HepG2 (cell line): ENCODE data around the gene SRP68. TPM values are rescaled to one million over a fixed set of nuclear protein-coding genes. Genes with fewer than 3 reads are reported as not detected.

Experiments used
- CEBPG ChIP-seq: IDR thresholded peaks from 2 replicates; pipeline ENCODE4 v1.6.1; 2016
- DR1 ChIP-seq: sonication (generic); formaldehyde crosslinking; IDR thresholded peaks from 2 replicates; pipeline ENCODE4 v1.8.0; 2021; ENCODE audit warnings: mild to moderate bottlenecking, missing genetic modification reagents, inconsistent platforms
- GPN1 ChIP-seq: sonication (generic); formaldehyde crosslinking; IDR thresholded peaks from 2 replicates; pipeline ENCODE4 v1.5.1; 2020; ENCODE audit warnings: missing genetic modification reagents, borderline replicate concordance
- HIVEP1 ChIP-seq: sonication (generic); formaldehyde crosslinking; IDR thresholded peaks from 2 replicates; pipeline ENCODE4 v1.4.0; 2020; ENCODE audit warnings: mild to moderate bottlenecking, missing genetic modification reagents
- HNRNPL ChIP-seq: fragments of 200-400 bp; formaldehyde crosslinking; IDR thresholded peaks from 2 replicates; pipeline ENCODE4 v1.6.1; 2017; ENCODE audit warnings: mild to moderate bottlenecking, low read depth, low read length
- HOXA5 ChIP-seq: sonication (generic); formaldehyde crosslinking; IDR thresholded peaks from 2 replicates; pipeline ENCODE4 v1.4.0; 2020; ENCODE audit warnings: missing genetic modification reagents
- JARID2 ChIP-seq: sonication (generic); formaldehyde crosslinking; IDR thresholded peaks from 2 replicates; pipeline ENCODE4 v1.8.1; 2023; ENCODE audit warnings: missing genetic modification reagents, inconsistent platforms; ENCODE audit not compliant: insufficient replicate concordance
- KLF13 ChIP-seq: sonication (generic); formaldehyde crosslinking; IDR thresholded peaks from 2 replicates; pipeline ENCODE4 v1.4.0; 2020; ENCODE audit warnings: mild to moderate bottlenecking, missing genetic modification reagents
- PAX8 ChIP-seq: sonication (generic); formaldehyde crosslinking; IDR thresholded peaks from 2 replicates; pipeline ENCODE4 v1.8.0; 2022; ENCODE audit warnings: mild to moderate bottlenecking, missing genetic modification reagents, borderline replicate concordance
- ZNF138 ChIP-seq: sonication (generic); formaldehyde crosslinking; IDR thresholded peaks from 2 replicates; pipeline ENCODE4 v1.5.0; 2020; ENCODE audit warnings: mild to moderate bottlenecking, low read depth, missing genetic modification reagents
- ZNF264 ChIP-seq: sonication (generic); formaldehyde crosslinking; IDR thresholded peaks from 2 replicates; pipeline ENCODE4 v1.4.0; 2020; ENCODE audit warnings: missing genetic modification reagents
- ZNF3 ChIP-seq: IDR thresholded peaks from 2 replicates; pipeline ENCODE4 v1.7.0; 2017; ENCODE audit warnings: inconsistent platforms
- ZNF572 ChIP-seq: sonication (generic); formaldehyde crosslinking; IDR thresholded peaks from 2 replicates; pipeline ENCODE4 v1.5.1; 2020; ENCODE audit warnings: mild to moderate bottlenecking, missing genetic modification reagents
- ZNF782 ChIP-seq: sonication (generic); formaldehyde crosslinking; IDR thresholded peaks from 2 replicates; pipeline ENCODE4 v1.4.0; 2020; ENCODE audit warnings: missing genetic modification reagents, mild to moderate bottlenecking, borderline replicate concordance
- ZNF816 ChIP-seq: sonication (generic); formaldehyde crosslinking; IDR thresholded peaks from 2 replicates; pipeline ENCODE4 v1.8.0; 2022; ENCODE audit warnings: missing genetic modification reagents, mild to moderate bottlenecking, borderline replicate concordance
- polyA plus RNA-seq, 8 experiments: library from polyadenylated mRNA; depleted of rRNA in 3 of 8; stranded (reverse) in 7 of 8; unstranded in 1 of 8; fragments of >200 nt; fragmentation: Illumina TruSeq in 4 of 8; extraction: Trizol in 4 of 8; gene quantifications; 2 replicates each; pipeline versions ENCODE4 v1.2.1 to v1.2.3, GENCODE V29; 2011 to 2016; ENCODE audit warnings: low read depth in 4 of 8, missing spikeins in 1 of 8, mixed read lengths in 1 of 8; ENCODE audit not compliant: insufficient read depth in 1 of 8
- total RNA-seq, 5 experiments: library from RNA; depleted of rRNA; stranded (reverse); fragments of >200 nt; fragmentation: Illumina TruSeq; extraction: Trizol; gene quantifications; 2 replicates each; pipeline ENCODE4 v1.2.3, GENCODE V29; 2016; ENCODE audit warnings: low read depth in 1 of 5
- TF ChIP-seq, protein P1 (sequence below): sonication (generic); formaldehyde crosslinking; conservative IDR thresholded peaks from 2 replicates; pipeline ENCODE4 v1.8.0; 2022; ENCODE audit warnings: low read depth, missing genetic modification reagents
- TF ChIP-seq, protein P2 (sequence below): sonication (generic); formaldehyde crosslinking; IDR thresholded peaks from 2 replicates; pipeline ENCODE4 v1.9.0; 2021; ENCODE audit warnings: mild to moderate bottlenecking, missing genetic modification reagents
- TF ChIP-seq, protein P3 (sequence below): IDR thresholded peaks from 2 replicates; pipeline ENCODE4 v1.6.1; 2018; ENCODE audit warnings: missing genetic modification reagents, mild to moderate bottlenecking, missing compliant biosample characterization
- TF ChIP-seq, protein P4 (sequence below): sonication (generic); formaldehyde crosslinking; IDR thresholded peaks from 2 replicates; pipeline ENCODE4 v1.4.0; 2020; ENCODE audit warnings: missing genetic modification reagents; ENCODE audit errors: not compliant biosample characterization

The SRP68 gene
- total and polyA plus RNA-seq, 2 of the 13 experiments (the other 11 are each of a cell fraction or from before 2014, with no cell fraction given), result 39.8 to 74.3 TPM

DNA sequence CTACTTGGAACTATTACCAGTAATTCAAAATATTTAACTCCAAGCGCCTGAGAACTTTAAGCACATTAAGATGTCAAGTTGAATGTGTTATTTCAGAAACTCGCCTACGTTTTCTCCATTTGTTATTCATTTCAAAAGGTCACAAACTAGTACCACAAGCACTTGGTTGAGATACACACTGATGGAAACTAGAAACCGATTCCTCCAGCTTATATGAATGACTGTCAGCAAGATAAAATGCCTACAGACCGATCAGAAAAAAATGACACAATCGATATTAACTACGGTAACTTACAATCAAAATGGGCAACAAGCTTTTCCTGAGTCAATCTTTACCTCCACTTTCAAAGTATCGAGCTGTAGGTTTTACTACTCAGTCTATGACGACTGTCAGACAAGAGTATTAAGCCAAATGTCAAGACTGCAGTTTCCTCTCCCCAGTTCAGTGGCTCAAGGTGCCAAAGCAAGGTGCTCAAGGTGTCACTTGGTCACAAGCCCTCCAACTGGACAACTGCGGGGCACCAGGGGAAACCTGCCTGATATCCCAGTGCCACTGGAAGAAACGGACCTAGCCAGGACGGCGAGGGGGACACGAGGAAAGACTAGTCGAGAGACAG, 678 bp downstream of the SRP68 start (continued):
- TF ChIP-seq HIVEP1 (CRISPR knock-in tag), result no peak
- TF ChIP-seq HNRNPL, result no peak
- 0 out of 2 replicates have a peak, but pooled peaks have one; percentile 3 for TF ChIP-seq CEBPG (CRISPR knock-in tag)
- TF ChIP-seq, protein P1, sequence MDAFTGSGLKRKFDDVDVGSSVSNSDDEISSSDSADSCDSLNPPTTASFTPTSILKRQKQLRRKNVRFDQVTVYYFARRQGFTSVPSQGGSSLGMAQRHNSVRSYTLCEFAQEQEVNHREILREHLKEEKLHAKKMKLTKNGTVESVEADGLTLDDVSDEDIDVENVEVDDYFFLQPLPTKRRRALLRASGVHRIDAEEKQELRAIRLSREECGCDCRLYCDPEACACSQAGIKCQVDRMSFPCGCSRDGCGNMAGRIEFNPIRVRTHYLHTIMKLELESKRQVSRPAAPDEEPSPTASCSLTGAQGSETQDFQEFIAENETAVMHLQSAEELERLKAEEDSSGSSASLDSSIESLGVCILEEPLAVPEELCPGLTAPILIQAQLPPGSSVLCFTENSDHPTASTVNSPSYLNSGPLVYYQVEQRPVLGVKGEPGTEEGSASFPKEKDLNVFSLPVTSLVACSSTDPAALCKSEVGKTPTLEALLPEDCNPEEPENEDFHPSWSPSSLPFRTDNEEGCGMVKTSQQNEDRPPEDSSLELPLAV (CRISPR knock-in tag), result 0 out of 2 replicates have a peak, but pooled peaks have one; percentile 9
- TF ChIP-seq ZNF264 (CRISPR knock-in tag), result 0 out of 2 replicates have a peak, but pooled peaks have one; percentile 37
- TF ChIP-seq ZNF138 (CRISPR knock-in tag), result peak; percentile 50; the same call in 1 of the 2 replicates
- TF ChIP-seq GPN1, result no peak
- TF ChIP-seq ZNF572 (CRISPR knock-in tag), result no peak
- TF ChIP-seq ZNF816 (CRISPR knock-in tag), result 0 out of 2 replicates have a peak, but pooled peaks have one; percentile 89
- TF ChIP-seq ZNF3 (CRISPR knock-in tag), result no peak
- no peak for TF ChIP-seq KLF13
- TF ChIP-seq JARID2 (CRISPR knock-in tag), result no peak
- no peak for TF ChIP-seq HOXA5
- TF ChIP-seq, protein P2, sequence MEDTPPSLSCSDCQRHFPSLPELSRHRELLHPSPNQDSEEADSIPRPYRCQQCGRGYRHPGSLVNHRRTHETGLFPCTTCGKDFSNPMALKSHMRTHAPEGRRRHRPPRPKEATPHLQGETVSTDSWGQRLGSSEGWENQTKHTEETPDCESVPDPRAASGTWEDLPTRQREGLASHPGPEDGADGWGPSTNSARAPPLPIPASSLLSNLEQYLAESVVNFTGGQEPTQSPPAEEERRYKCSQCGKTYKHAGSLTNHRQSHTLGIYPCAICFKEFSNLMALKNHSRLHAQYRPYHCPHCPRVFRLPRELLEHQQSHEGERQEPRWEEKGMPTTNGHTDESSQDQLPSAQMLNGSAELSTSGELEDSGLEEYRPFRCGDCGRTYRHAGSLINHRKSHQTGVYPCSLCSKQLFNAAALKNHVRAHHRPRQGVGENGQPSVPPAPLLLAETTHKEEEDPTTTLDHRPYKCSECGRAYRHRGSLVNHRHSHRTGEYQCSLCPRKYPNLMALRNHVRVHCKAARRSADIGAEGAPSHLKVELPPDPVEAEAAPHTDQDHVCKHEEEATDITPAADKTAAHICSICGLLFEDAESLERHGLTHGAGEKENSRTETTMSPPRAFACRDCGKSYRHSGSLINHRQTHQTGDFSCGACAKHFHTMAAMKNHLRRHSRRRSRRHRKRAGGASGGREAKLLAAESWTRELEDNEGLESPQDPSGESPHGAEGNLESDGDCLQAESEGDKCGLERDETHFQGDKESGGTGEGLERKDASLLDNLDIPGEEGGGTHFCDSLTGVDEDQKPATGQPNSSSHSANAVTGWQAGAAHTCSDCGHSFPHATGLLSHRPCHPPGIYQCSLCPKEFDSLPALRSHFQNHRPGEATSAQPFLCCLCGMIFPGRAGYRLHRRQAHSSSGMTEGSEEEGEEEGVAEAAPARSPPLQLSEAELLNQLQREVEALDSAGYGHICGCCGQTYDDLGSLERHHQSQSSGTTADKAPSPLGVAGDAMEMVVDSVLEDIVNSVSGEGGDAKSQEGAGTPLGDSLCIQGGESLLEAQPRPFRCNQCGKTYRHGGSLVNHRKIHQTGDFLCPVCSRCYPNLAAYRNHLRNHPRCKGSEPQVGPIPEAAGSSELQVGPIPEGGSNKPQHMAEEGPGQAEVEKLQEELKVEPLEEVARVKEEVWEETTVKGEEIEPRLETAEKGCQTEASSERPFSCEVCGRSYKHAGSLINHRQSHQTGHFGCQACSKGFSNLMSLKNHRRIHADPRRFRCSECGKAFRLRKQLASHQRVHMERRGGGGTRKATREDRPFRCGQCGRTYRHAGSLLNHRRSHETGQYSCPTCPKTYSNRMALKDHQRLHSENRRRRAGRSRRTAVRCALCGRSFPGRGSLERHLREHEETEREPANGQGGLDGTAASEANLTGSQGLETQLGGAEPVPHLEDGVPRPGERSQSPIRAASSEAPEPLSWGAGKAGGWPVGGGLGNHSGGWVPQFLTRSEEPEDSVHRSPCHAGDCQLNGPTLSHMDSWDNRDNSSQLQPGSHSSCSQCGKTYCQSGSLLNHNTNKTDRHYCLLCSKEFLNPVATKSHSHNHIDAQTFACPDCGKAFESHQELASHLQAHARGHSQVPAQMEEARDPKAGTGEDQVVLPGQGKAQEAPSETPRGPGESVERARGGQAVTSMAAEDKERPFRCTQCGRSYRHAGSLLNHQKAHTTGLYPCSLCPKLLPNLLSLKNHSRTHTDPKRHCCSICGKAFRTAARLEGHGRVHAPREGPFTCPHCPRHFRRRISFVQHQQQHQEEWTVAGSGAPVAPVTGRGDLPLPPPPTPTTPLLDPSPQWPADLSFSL (CRISPR knock-in tag), result no peak
- TF ChIP-seq, protein P3, sequence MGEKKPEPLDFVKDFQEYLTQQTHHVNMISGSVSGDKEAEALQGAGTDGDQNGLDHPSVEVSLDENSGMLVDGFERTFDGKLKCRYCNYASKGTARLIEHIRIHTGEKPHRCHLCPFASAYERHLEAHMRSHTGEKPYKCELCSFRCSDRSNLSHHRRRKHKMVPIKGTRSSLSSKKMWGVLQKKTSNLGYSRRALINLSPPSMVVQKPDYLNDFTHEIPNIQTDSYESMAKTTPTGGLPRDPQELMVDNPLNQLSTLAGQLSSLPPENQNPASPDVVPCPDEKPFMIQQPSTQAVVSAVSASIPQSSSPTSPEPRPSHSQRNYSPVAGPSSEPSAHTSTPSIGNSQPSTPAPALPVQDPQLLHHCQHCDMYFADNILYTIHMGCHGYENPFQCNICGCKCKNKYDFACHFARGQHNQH (CRISPR knock-in tag), result no peak
- TF ChIP-seq, protein P4, sequence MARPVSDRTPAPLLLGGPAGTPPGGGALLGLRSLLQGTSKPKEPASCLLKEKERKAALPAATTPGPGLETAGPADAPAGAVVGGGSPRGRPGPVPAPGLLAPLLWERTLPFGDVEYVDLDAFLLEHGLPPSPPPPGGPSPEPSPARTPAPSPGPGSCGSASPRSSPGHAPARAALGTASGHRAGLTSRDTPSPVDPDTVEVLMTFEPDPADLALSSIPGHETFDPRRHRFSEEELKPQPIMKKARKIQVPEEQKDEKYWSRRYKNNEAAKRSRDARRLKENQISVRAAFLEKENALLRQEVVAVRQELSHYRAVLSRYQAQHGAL (CRISPR knock-in tag), result no peak
- no peak for TF ChIP-seq DR1 (CRISPR knock-in tag)
- no peak for TF ChIP-seq PAX8 (CRISPR knock-in tag)
- 0 out of 2 replicates have a peak, but pooled peaks have one; percentile 13 for TF ChIP-seq ZNF782 (CRISPR knock-in tag)
